Activated T-helper 1 cell treated with Interleukin-2 at 50 U/mL for 16 hours (primary cell): ENCODE measurements around the gene PTMS.

Source experiments
- DNase-seq: peaks from one replicate; pipeline ENCODE4 v3.0.0-alpha.2; 2020; ENCODE audit warnings: low read depth

The PTMS gene

DNA sequence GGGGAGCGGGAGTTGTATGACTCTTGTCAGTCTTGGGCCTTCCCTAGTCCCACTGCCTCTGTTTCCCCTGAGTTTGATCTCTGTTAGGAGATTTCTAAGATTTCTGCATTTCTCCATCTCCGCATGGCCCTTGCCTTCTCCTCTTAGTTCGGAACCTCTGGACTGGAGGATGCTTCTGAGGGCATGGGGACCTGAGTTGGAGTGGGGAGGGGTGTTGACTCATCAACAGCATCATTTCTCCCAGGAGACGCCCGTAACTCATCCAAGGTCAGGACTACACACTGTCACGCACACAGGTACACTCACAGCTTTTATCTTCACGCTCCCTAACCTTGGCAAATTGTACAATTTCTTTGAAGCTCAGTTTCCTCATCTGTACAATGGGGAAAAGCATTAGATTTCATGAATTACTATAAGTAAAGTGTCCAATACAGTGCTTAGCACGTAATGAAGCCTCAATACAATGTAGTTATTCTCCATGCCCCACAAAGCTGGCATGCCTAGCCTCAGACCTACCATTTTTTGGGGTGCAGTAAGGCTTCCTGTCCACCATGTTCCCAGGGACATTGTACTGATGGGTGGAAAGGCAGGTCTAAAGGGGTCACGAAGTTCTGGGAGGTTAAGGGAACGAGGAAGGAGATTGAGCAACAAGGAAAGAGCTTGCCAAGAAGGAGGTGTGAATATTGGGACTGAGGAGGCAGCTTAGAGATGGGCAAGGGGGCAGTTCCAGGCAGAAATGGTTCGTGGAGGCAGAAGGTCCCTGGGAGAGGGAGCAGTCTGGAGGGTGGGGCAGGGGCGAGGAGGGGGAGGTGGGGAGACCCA is 5.6 kb downstream of the PTMS start:
- DNase-seq, result no peak

DNA sequence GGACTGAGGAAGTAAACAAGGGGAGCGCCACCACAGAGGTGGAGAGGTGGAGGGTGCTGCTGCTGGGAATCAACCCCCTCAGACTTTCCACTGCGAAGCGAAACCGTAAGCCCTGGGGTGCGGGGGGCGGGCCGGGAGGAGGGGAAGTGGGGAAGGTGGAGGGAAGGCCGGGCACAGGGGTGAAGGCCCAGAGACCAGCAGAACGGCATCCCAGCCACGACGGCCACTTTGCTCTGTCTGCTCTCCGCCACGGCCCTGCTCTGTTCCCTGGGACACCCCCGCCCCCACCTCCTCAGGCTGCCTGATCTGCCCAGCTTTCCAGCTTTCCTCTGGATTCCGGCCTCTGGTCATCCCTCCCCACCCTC is 6.2 kb downstream of the PTMS start, which contains the start of gene LAG3:
Gene LAG3 (plus strand): TSS at position 190 of the 365 bp plus-strand sequence. CDS start 333 bp downstream, outside the sequence.
- DNase-seq, result no peak

DNA sequence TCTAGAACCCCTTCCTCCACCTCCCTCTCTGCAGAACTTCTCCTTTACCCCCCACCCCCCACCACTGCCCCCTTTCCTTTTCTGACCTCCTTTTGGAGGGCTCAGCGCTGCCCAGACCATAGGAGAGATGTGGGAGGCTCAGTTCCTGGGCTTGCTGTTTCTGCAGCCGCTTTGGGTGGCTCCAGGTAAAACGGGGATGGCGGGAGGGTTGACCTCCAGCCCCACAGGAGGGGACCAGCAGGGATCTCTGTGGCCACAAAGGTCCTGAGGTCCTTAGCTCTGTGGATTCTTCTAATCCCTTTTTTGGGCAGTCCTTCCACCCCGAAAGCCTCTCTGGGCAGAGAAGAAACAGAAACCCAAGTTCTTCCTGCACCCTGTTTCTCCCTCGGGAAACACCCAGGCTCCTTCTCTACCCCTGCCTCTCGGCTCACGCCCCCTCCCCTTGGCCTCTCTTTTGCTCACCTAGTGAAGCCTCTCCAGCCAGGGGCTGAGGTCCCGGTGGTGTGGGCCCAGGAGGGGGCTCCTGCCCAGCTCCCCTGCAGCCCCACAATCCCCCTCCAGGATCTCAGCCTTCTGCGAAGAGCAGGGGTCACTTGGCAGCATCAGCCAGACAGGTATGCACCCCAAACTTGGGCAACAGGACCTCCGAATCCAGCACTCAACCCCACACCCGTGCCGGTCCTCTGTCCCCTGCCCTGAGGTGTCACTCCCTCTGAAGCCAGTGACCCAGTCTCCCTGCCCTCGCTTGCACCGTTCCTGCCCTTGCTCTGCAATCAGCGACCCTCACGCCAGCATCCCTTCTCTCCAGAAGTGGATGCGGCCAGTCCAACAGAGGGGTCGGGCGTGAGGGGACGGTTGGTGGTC is 6.8 kb downstream of the PTMS start:
- DNase-seq, result no peak

DNA sequence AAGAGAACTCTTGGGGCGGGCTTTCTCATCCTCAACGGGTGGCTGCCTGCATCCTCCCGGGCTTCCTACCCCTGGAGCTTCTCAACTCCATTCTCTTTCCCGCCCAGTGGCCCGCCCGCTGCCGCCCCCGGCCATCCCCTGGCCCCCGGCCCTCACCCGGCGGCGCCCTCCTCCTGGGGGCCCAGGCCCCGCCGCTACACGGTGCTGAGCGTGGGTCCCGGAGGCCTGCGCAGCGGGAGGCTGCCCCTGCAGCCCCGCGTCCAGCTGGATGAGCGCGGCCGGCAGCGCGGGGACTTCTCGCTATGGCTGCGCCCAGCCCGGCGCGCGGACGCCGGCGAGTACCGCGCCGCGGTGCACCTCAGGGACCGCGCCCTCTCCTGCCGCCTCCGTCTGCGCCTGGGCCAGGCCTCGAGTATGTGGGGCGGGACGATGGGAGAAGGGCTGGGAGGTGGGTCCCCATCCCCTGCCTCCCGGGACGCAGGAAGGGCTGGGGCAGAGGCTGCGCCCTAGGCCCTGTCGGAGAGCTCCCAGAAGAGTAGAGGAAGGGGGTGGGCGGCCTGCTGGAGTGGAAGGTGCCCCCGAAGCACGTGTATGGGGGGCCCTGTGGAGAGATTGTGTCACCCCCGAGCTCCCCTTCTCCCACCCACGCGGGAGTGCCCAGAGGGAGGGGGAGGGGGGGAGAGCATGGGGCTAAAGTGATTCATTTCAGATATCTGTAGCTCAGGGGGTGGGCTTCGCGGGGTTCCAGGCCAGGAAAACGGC is 7.6 kb downstream of the PTMS start:
- DNase-seq, result no peak

DNA sequence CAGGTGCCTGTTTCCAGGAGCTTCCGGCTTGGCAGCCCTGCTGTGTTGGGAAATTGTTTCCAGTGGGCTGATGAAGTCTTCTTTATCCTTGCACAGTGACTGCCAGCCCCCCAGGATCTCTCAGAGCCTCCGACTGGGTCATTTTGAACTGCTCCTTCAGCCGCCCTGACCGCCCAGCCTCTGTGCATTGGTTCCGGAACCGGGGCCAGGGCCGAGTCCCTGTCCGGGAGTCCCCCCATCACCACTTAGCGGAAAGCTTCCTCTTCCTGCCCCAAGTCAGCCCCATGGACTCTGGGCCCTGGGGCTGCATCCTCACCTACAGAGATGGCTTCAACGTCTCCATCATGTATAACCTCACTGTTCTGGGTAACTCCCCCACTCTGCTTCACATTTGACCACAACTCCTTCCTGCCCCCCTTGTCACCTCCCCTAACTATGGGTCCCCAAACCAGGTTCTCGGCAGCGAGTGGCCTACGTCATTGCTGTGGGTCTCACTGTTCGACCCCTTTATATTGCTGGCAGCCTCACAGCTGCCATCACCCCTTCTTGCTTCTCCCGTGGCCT is 8.4 kb downstream of the PTMS start:
- no peak for DNase-seq

DNA sequence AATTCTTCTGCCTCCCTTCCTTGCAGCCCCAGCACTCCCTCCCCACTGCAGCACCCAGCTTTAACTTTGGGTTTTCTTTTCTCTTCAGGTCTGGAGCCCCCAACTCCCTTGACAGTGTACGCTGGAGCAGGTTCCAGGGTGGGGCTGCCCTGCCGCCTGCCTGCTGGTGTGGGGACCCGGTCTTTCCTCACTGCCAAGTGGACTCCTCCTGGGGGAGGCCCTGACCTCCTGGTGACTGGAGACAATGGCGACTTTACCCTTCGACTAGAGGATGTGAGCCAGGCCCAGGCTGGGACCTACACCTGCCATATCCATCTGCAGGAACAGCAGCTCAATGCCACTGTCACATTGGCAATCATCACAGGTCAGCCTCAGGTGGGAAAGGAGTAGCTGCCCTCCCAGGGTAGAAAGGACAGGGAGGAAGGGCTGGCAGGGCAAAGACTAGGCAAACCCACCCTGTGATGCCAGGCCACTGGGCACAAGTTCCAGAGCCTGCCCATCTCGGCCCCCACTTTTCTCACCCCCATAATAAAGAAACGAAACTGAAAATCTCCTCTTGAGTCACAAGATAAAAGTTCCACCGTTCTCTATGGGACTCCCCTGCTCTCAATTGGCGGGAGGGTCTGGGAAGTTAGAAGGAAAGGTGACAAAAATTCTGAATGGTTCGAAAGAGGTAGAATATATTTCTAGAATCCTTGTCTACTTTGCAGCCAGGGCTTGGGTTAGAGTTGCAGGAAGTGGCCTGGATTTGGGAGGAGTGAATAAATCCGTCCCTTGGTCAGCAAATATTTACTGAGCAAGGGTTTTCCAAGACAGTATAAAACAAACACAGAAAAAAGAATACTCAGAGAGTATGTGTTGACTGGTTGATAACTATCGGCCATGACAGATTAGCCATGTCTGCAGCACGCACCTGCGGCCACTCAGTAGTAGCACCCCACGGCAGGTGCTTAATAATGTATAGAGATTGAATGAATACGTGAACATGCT is 9.3 kb downstream of the PTMS start:
- DNase-seq, result no peak

DNA sequence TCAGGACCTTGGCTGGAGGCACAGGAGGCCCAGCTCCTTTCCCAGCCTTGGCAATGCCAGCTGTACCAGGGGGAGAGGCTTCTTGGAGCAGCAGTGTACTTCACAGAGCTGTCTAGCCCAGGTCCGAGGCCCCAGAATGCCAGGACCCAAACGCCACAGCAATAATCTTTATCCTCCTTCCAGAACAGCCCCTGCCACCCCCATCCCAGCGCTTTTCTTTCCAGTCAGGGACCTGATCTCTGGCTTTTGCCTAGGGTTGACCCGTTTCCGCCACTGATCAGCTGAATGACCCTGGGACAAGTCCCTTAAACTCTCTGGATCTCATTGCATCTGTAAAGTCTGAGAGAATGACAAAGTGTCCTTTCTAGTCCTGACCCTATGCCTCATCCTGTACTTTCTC is 11.2 kb downstream of the PTMS start:
- no peak for DNase-seq

DNA sequence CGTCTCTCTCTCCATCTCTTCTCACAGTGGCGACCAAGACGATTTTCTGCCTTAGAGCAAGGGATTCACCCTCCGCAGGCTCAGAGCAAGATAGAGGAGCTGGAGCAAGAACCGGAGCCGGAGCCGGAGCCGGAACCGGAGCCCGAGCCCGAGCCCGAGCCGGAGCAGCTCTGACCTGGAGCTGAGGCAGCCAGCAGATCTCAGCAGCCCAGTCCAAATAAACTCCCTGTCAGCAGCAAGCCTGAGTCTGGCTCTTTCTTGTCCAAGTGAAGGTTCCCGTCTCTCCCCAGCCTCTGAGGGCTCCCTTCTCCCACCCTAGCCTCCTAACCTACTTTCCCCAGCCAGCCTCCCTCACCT is 12.0 kb downstream of the PTMS start:
- no peak for DNase-seq

DNA sequence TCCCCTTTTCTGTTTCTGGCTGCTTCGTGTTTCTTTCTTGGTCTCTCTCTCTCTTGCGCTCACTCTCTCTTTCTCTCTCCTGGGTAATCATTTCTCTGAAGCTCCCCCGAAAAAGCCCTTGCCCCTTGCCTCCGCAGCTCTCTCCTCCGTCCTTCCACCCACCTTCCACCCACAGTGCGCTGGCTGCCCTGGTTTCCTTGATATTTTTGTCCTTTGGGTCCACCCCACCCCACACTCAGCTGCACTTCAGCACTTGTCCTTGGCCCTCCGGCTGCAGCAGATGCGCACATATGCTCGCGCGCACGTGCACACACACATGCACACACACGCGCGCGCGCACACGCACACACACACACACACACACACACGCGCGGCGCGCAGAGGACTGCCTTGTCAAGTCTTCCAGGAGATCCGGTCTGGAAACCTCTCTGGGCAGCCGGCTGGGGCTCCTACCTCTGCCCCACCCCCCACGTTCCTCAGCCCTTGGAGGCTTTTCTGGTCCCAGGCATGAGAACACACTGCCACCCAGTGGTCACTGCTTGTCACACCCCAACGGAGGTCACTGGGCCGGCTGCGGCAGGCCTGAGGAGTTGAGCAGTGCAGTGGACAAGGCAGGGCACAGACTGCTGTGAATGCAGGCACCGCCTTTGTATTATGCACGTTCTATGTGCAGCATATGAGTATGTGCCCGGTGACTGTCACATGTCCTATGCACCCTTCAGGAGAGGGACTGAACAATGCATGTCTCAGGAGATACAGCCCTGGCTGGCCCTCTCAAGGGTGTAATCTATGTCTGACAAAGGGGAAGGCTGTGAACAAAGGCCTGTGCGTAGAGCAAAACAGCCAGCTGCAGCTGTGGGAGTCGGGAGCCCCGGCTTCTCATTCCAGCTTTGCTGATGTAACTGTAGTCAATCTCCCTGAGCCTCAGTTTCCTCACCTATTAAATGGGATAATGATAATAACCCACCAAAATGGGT is 12.7 kb downstream of the PTMS start:
- DNase-seq, result peak; percentile 77

DNA sequence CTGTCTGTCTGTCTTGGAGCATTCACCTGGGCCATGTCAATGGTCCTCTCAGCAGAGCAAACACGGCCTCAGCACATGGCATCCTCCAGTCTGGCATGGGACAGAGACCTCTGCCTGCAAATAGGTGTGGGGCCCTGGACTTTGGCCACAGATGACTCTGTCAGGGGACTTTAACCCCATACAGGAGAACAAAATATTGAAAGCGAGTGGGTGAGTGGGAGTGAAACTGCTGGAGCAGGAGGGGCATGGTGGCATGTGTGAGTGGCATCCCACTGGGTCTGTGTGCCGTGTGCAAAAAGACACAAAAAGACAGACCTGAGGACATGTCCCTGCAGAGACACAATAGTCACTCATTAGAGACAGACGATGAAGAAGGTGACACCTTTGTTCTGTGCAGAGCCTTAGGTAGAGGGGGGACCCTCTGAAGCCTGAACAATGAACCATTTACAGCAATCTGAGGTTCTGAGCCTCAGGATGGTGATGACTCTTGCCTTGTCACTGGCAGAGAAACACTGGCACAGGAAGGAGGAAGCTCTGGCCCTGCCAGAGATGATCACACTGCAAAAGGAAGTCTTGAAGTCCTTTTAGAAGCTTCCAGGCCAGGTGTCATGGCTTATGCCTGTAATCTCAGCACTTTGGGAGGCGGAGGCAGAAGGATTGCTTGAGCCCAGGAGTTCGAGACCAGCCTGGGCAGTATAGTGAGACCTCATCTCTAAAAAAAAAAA is 13.7 kb downstream of the PTMS start:
- DNase-seq, result no peak

DNA sequence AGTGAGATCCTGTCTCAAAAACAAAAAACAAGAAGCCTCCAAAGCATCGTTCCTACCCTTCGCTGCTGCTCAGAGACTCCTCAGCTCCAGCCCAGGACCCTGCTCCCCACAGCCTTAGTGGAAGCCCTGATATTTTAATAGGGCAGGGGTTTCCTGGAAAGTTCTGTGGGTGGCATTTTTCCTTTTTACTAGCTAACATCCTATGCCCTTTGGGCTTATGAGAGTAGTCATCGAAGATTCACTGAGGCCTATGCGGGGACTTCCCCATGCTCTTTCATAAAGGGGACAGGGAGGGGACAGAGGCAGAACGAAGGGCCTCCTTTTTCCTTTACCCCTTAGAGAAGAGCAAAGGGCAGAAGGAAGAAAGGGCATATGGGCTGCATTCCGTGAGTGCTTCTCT is 14.4 kb downstream of the PTMS start:
- DNase-seq, result no peak

DNA sequence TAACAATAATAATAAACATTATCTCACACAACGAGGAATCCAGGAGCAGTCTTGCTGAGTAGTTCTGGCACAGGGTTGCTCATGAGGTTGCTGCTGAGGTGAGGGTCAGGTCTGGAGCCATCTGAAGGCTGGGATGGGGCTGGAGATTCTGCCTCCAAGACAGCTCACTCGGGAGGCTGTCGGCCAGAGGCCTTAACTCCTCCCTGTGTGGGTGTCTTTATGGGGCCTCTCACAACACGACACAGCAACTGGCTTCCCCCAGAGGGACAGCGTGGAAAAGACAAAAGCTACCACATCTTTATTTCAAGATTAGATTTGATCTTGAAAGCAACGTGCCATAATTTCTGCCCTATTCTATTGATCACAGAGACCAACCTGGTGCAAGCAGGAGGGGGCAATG is 16.0 kb downstream of the PTMS start:
- no peak for DNase-seq

DNA sequence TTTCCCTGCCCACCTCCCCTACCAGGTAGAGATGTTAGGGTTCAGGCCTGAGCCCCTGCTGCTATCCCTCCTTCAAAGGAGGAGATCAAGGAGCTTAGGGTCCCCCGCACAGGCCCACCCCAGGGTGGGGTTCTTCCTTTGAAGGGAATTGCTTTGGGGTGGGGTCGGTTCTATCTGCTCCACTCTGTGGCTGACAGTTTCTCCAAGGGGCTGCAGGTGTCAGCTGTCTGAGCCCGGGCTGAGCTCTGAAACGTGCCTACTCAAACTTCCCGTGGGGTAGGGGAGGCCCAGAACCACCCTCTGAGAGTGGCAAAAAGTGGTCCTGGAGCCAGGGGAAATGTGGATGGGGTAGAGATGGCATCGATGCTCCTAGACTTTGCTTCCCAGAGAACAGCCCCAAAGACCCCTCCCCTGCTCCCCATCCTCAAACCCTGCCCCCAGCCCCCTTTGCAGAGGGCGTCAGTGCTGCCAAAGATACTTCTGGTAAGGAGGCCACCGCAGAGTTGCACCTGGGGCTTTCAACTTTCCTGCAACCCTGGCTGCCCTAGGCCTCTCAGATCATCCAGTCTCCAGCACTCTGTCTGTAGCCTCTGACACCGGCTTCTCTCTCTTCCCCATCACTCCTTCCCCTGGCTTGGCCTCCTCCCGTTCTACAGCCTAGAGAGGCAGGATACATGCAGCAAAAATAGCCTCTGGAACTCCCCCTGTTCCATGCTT is 16.8 kb downstream of the PTMS start:
- no peak for DNase-seq

DNA sequence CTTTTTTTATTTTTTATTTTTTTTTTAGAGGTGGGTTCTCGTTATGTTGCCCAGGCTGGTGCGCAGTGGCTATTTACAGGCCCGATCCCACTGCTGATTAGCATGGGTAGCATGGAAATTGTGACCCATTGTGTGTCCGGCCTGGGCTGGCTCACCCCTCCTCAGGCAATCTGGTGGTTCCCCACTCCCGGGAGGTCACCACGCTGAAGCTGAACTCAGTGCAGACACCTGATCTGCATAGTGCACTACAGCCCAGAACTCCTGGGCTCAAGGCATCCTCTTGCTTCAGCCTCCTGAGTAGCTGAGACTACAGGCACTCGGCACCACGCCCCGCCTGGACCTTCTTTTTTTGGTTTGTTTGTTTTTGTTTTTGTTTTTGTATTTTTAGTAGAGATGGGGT is 17.7 kb downstream of the PTMS start:
- DNase-seq, result no peak

DNA sequence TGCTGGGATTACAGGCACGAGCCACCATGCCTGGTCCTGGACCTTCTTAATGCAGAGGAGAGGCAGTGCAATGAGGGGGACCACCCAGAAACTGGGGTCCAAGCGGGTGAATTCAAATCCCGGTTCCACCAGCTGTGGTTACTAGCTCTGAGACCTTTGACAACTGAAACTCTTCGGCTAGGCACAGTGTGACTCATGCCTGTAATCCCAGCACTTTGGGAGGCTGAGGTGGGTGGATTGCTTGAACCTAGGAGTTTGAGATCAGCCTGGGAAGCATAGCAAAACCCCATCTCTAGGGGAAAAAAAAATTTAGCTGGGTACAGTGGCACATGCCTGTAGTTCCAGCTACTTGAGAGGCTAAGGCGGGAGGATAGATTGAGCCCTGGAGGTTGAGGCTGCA is 18.1 kb downstream of the PTMS start:
- DNase-seq, result no peak

DNA sequence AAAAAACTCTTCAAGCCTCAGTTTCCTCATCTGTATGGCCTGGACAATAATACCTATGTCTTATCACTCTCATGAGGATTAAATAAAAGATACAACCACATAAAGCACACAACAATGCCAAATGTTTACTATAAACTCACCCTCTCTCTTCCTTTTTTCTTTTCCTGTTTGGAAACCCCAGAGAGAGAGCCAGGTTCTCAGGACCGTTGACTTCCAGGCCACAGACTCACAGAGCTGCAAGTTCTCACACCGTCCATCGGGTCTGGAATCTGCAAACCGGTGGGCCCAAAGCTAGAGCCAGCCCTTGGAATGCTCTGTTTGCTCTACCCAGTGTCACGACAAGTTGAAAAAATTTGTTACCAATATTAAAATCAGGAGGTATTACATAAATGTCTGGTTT is 18.6 kb downstream of the PTMS start:
- no peak for DNase-seq

DNA sequence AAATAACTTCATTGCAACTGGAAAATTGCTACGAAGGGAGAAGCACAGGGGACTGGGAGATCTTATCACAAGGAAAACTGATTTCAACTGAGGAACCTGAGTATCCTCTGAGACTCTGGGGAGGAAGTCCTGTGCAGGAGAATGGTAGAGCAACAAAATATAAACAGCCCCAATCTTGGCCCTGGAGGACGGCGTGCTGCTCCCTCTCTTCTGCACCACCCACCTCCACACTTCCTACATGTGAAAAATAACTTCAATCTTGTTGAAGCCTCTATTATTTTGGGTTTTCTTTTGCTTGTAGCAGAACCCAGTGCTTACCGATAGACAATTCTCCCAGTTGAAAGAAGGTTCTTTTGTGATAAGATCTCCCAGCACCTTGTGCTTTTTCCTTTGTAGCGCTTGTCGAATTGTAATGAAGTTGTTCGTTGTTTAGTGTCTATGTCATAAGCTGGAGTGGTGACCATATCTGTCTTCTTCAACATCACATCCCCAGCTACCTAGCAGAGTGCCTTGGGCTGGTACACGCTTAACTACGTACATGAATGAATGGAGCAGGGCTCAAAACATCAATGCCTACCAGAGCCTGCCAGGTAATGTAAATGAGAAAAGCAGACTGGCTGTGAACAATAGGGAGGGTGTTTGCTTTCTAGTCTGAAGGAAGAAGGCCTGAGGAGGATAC is 20.4 kb downstream of the PTMS start:
- no peak for DNase-seq

DNA sequence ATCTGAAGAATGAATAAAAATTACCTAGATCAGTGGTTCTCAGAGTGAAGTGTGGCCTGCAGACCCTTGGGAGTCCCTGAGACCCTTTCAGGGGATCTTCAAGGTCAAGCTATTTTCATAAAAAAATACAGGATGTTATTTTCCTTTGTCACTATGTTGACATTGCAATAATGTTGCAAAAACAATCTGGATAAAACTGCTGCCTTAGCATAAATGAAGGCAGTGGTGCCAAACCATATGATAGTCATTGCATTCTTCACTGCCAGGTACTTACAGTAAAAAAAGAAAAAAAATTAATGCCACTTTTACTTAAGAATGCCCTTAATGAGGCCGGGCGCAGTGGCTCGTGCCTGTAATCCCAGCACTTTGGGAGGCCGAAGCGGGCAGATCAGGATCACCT is 21.1 kb downstream of the PTMS start:
- no peak for DNase-seq
